ENCODE data around the gene SERPINA3.

DNA sequence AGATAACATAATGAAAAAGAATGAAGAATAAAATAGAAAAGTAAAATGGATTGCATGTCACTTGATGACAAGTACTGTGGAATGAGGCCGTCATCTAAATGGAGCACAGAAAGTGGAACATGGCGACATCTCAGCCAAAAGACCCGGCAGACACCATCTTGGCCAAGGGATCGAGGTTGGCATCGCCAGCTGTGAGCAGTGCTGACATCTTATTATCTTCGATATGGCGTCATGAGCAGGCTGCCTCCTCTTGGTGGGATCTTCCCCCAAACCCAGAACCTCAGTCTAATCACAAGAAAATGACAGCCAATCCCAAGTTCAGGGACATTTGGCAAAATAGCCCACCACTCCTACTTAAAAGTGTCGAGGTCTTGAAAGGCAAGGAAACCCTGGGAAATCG is 15.8 kb upstream of the SERPINA3 start:
- no peak for TF ChIP-seq POLR2A (IDR thresholded peaks at IDR 0.05)
- TF ChIP-seq, protein P1, sequence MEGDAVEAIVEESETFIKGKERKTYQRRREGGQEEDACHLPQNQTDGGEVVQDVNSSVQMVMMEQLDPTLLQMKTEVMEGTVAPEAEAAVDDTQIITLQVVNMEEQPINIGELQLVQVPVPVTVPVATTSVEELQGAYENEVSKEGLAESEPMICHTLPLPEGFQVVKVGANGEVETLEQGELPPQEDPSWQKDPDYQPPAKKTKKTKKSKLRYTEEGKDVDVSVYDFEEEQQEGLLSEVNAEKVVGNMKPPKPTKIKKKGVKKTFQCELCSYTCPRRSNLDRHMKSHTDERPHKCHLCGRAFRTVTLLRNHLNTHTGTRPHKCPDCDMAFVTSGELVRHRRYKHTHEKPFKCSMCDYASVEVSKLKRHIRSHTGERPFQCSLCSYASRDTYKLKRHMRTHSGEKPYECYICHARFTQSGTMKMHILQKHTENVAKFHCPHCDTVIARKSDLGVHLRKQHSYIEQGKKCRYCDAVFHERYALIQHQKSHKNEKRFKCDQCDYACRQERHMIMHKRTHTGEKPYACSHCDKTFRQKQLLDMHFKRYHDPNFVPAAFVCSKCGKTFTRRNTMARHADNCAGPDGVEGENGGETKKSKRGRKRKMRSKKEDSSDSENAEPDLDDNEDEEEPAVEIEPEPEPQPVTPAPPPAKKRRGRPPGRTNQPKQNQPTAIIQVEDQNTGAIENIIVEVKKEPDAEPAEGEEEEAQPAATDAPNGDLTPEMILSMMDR (IDR thresholded peaks at IDR 0.05), result no peak
